Pons (tissue), 1 donor: Measurements from ENCODE around the gene HSDL1.

Experiments used
- DNase-seq: peaks from one replicate; pipeline ENCODE4 v3.0.0-alpha.2; 2016; ENCODE audit warnings: low spot score

HSDL1 gene

GRCh38 chr16:84144859-84145639 lies at the start of gene HSDL1, which contains the start of gene DNAAF1:
HSDL1 (minus strand) TSS chr16:84145177; CDS start chr16:84131321, 13,856 bp downstream.
DNAAF1 (plus strand) TSS chr16:84145308; CDS start chr16:84145441, 133 bp downstream.
- peak; percentile 84 for DNase-seq

GRCh38 chr16:84194018-84194417 lies 49.0 kb upstream of the HSDL1 start:
- no peak for DNase-seq

DNA sequence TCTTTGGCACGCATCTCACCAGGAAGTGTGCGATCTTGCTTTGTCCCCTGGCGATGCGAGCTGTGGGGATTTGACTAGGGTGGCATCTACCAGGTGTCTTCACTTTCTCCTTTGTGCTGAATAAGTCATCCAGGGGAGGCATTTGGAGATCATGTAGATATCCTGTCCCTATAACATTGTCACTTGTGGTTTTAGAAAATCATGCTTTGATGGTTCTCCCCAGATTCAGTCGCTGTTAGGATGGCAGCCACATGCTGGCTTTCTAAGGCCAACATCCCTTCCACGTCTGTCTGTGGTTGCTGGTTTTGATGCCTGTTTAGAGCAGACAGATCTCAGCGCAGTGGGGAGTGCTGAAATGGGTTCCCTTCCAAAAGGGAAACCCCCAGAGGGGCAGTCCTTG lies 48.5 kb upstream of the HSDL1 start:
- DNase-seq, result no peak

GRCh38 chr16:84191466-84191865 lies 46.5 kb upstream of the HSDL1 start:
- no peak for DNase-seq

DNA sequence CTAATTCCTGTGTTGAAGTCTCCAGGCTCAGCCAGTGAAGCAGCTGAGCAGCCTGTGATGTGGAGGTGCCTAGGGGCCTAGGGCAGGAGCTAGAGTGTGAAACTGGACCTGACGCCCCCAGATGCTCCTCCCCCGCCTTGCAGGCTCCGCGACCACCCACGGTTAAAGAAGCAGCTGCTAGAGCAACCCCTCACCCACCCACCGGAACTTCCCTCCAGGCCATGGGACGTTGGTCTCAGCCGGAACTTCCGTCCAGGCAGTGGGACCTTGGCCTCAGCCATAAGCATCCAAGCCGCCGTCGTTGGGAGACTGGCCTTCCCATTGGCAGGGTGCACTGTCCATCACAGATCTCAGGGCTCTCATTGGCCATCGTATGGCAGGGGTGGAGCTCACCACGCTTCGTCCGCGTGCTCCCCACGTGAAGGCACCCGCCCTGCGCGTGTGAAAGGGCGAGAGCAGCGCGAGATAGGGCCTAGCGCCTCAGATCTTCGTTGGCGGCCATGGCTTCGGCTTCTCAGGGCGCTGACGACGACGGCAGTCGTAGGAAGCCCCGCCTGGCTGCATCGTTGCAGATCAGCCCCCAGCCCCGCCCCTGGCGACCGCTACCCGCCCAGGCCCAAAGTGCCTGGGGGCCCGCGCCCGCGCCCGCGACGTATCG lies 45.9 kb upstream of the HSDL1 start, which contains the start of gene ADAD2:
ADAD2 (plus strand) TSS at position 427 of the 658 bp plus-strand sequence; CDS start at position 501, 74 bp downstream.
- DNase-seq, result no peak

GRCh38 chr16:84186685-84187437 lies 41.9 kb upstream of the HSDL1 start, which contains the start of gene TAF1C:
TAF1C (minus strand) TSS chr16:84187057; CDS start chr16:84184988, 2,069 bp downstream.
- DNase-seq, result peak; percentile 95

- DNase-seq, result no peak
Measured at GRCh38 chr16:84184775-84185174, 39.8 kb upstream of the HSDL1 start.

DNA sequence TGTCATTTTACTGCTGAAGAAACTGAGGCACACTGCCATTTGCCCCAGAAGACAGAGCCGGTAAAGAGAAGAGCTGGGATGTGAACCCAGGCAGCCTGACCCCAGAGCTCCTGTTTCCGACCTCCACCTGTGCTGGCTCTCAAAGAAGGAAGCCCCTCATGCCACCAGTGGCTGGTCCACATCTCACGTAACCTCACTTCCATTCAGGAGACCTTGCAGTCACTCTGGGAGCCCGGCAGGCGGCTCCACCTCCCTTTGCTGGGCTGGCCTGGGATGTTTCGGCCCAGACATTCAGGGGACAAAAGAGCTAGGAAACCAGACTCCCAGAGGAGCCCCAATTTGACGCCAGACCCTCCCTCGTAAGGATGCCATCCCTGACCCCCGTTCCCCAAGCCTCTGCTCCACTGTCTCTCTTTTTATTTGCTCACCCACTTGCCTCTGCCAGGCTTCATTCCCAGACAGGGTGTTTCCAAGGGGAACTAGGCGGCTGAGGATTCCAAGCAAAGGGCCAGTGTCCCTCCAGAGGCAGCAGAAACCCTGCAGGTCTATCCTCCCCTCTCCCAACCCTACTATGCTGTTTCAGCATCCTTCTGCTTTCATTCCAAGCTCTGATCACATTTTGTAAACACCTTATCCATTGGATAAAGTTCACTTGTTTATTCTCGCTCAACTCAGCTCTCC lies 39.1 kb upstream of the HSDL1 start:
- peak; percentile 17 for DNase-seq

- no peak for DNase-seq
Measured at GRCh38 chr16:84183572-84183875, 38.5 kb upstream of the HSDL1 start.

DNA sequence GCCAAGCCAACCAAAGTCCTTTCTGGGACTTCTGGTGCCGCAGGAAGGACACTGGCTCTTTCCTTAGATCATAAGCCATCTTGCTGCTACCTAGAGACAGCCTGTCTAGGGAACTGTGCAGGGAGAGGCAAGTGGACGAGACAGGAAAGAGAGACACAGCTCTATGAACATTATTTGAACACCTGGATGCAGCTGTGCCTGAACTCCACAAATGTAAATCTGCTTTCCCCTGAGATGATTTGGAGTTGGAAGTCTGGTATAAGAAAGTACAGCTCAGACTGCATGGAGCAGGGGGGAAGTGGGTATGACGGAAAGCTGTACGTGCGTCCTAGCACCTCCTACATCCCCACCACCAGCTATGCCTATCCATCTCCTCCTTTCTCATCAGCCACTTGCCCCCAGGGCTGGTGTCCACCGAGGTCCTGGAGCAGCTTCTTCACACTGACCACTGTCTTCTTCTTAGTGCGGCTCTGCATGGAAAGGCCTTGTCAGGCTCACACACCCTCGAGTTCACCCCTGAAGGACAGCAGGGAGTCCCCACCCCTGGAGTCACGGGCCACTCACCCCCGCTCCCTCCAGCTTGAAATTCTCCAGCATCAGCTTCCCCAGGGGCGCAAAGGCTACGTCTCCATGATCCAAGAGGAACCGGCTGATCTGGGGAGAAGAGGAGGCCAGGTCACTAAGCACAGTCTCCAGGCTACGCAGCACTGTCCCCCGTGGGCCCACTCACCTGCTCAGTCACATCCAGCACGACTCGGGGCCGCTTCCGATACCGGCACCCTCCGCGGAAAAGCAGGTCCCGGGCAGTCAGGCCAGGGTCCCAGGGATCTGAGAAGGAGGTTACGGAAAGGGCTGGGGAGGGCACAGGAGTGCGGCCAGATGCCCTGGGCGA lies 37.9 kb upstream of the HSDL1 start:
- no peak for DNase-seq

DNA sequence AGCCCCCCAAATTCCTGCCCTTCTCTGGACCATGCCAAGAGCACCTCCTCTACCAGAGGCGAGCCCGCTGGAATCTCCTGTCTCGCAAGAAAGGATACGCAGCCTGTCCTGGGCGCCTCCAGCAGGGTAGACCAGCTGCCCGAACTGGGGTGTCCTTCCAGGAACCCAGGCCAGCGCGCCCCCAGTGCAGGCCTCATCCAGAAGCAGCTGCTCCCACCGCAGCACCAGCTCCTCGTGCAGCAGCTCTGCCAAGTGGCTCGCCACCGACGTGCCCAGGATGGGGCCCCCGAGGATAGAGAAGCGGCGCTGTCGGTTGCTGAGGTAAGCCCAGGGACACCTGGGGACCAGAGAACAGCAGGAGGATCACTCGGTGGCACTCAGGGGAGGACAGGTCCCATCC lies 37.1 kb upstream of the HSDL1 start:
- DNase-seq, result no peak

GRCh38 chr16:84181144-84181915 lies 36.4 kb upstream of the HSDL1 start:
- DNase-seq, result no peak

DNA sequence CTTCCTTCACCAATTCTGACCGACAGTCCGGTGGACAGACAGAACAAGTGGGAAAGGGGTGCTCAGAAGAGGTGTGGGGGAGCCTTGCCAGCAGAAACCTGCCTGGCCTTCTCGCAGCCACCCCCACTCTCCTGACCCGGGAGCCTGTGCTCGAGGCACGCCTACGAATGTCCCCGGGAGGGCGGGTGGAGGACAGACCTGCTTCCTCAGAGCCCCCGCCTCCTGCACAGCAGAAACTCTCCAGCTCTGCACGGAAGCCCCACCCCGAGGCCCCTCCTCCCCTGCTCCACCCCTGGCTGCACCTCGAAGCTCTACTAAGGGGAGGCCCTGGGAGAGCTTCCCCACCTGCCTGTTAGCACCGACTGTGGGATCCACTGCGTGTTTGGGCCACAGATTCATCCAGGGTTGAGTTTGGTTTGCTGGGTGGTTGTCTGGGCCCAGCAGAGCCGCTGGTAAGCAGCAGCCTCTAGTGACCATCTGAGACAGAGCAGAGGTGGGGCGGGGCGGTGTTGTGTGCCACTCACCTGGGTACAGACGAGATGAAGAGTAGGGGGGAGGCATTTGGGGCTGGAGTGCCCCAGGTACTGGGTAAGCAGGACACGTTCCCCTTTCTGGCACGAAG lies 35.7 kb upstream of the HSDL1 start:
- no peak for DNase-seq

GRCh38 chr16:84179612-84180320 lies 34.8 kb upstream of the HSDL1 start:
- DNase-seq, result no peak

DNA sequence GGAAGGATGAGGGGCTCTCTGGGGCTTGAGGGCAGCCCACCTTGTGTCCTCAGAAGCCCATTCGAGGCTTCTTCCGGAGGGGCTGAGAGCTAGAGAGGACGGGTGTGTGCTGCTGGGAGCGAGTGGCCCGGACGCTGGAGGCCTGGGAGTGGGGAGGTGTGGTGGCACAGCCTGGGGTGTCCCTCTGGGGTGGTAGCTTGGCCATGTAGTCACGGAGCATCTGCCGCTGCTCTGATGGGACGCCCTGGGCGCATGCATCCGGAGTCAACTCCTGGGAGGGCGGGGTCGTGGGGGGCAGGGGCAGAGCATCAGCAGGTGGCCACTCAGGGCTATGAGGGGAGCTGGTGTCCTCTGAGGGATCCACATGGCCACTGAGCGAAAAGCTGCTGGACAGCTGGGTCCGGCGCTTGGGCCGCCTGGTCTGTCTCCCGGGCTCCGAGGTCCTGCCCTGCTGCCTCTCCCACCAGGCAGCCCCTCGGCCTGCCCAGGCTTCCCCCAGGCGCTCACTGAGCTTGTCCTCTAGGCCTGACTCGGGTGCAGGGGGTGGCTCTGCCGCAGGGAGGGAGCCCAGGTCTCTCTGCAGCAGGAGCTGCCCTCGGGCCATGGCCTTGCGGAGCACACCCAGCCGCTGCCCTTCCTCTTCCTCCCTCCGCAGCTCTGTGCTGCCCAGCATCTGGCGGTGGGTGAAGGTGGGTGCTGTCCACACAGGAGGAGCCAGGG lies 34.1 kb upstream of the HSDL1 start:
- DNase-seq, result no peak

GRCh38 chr16:84178146-84178765 lies 33.3 kb upstream of the HSDL1 start:
- no peak for DNase-seq

- DNase-seq, result no peak
Measured at GRCh38 chr16:84177741-84178073, 32.7 kb upstream of the HSDL1 start.
